K562 (cell line): ENCODE data around the gene KRTAP4-11. TPM values are rescaled to one million over a fixed set of nuclear protein-coding genes. Genes with fewer than 3 reads are reported as not detected.

Experiments
- ATAC-seq: fragments of 200-7000 bp; cut with Tn5 transposase; 3 replicates; pipeline ENCODE4 v1.9.1; 2020; ENCODE audit warnings: moderate library complexity
- BruUV-seq: library from RNA; stranded (reverse); fragments of 400-500 nt; replicated peaks from 2 replicates; lab custom pipeline; 2021; lab: Mats Ljungman, UMichigan
- CTCF ChIA-PET: fragments of 300-600 bp; formaldehyde crosslinking; extraction: SDS; loops from one replicate; lab custom pipeline; 2021; ENCODE audit warnings: low intra/inter-chr PET ratio; lab: Yijun Ruan, JAX
- POLR2A ChIA-PET: fragments of 300-600, 350-650 bp; sonication (Branson Sonifier 250); formaldehyde crosslinking; extraction: SDS; loops from one replicate; lab custom pipeline; 2021; ENCODE audit warnings: antibody characterized with exemption, inconsistent platforms; lab: Yijun Ruan, JAX
- DNase-seq, 4 experiments: peaks; one replicate each; pipeline versions ENCODE4 v3.0.0 to v3.0.0-alpha.2; 2011 to 2018; ENCODE audit warnings: low spot score in 3 of 4, mixed read lengths in 3 of 4; ENCODE audit errors: extremely low read depth in 1 of 4
- FAIRE-seq: peaks from 2 replicates; lab custom pipeline; 2011; peaks lifted over from hg19 to GRCh38; lab: Jason Lieb, UNC
- H2AFZ ChIP-seq: 2 replicates; pipeline ENCODE4 v1.6.0; 2011; ENCODE audit warnings: low read depth, low read length, control low read depth, inconsistent platforms
- H3K27ac ChIP-seq: fragments of 200-600 bp; 3 replicates; pipeline ENCODE4 v1.8.0; 2011; ENCODE audit warnings: low read depth, mild to moderate bottlenecking, control low read depth, inconsistent platforms, low read length, moderate library complexity, mixed read lengths; ENCODE audit errors: extremely low read depth
- H3K27me3 ChIP-seq, 2 experiments: fragments of 300-600 bp in 1 of 2; 2 replicates in 1 of 2; 3 replicates in 1 of 2; pipeline versions ENCODE4 v1.6.0 to v1.8.0; 2011; ENCODE audit warnings: inconsistent platforms in 2 of 2, low read length in 2 of 2, mild to moderate bottlenecking in 1 of 2, mixed read lengths in 1 of 2, moderate library complexity in 1 of 2; ENCODE audit not compliant: control insufficient read depth in 2 of 2, insufficient read depth in 2 of 2
- H3K36me3 ChIP-seq: fragments of 300-600 bp; 3 replicates; pipeline ENCODE4 v1.8.0; 2011; ENCODE audit warnings: mild to moderate bottlenecking, low read length, inconsistent platforms; ENCODE audit not compliant: control insufficient read depth, insufficient read depth
- H3K4me1 ChIP-seq, 2 experiments: fragments of 200-600 bp in 1 of 2; replicated peaks in 1 of 2; 2 replicates in 1 of 2; 3 replicates in 1 of 2; pipeline versions ENCODE4 v1.5.1 to v1.8.0; 2011; ENCODE audit warnings: inconsistent platforms in 2 of 2, low read length in 2 of 2, mild to moderate bottlenecking in 1 of 2, mixed read lengths in 1 of 2, moderate library complexity in 1 of 2; ENCODE audit not compliant: control insufficient read depth in 2 of 2, insufficient read depth in 2 of 2
- H3K4me2 ChIP-seq: 2 replicates; pipeline ENCODE4 v1.6.1; 2011; ENCODE audit warnings: low read length, control low read depth, inconsistent platforms, mixed read lengths; ENCODE audit not compliant: insufficient read depth
- H3K4me3 ChIP-seq: fragments of 200-600 bp; sonication (generic), shearing (Covaris generic); 2 replicates; pipeline ENCODE4 v1.5.1; 2016; ENCODE audit warnings: control low read depth, inconsistent platforms
- H3K79me2 ChIP-seq: fragments of 200-600 bp; 3 replicates; pipeline ENCODE4 v1.8.0; 2011; ENCODE audit warnings: low read length, inconsistent platforms; ENCODE audit not compliant: control insufficient read depth, insufficient read depth
- H3K9ac ChIP-seq, 2 experiments: 2 replicates each; pipeline versions ENCODE4 v1.6.0 to v1.6.1; 2011; ENCODE audit warnings: low read depth in 2 of 2, low read length in 2 of 2, control low read depth in 1 of 2, inconsistent platforms in 1 of 2, mild to moderate bottlenecking in 1 of 2, mixed read lengths in 1 of 2; ENCODE audit not compliant: insufficient read depth in 1 of 2
- H3K9me1 ChIP-seq: one replicate; pipeline ENCODE4 v1.6.0; 2011; ENCODE audit warnings: inconsistent platforms, mild to moderate bottlenecking, low read length, moderate library complexity; ENCODE audit not compliant: control insufficient read depth, insufficient read depth
- H3K9me3 ChIP-seq: replicated peaks from 2 replicates; pipeline ENCODE4 v1.5.1; 2011; ENCODE audit warnings: low read depth, low read length, inconsistent platforms; ENCODE audit not compliant: control insufficient read depth, insufficient read depth
- H4K20me1 ChIP-seq: replicated peaks from 2 replicates; pipeline ENCODE4 v1.6.1; 2011; ENCODE audit warnings: low read length, inconsistent platforms, mixed read lengths; ENCODE audit not compliant: control insufficient read depth, insufficient read depth
- CHD2 ChIP-seq: IDR thresholded peaks from 2 replicates; pipeline ENCODE4 v1.6.1; 2011; ENCODE audit warnings: low read depth, low read length
- EGR1 ChIP-seq: fragments of 450-650 bp; conservative IDR thresholded peaks from 2 replicates; pipeline ENCODE4 v1.6.1; 2017; ENCODE audit warnings: mild to moderate bottlenecking
- ELF4 ChIP-seq: fragments of 450-650 bp; formaldehyde crosslinking; IDR thresholded peaks from 2 replicates; pipeline ENCODE4 v1.4.0; 2022; ENCODE audit warnings: missing genetic modification characterization
- KLF13 ChIP-seq: fragments of 450-650 bp; IDR thresholded peaks from 2 replicates; pipeline ENCODE4 v1.6.1; 2016; ENCODE audit warnings: missing genetic modification characterization, low read depth, mild to moderate bottlenecking, missing compliant biosample characterization, moderate library complexity, borderline replicate concordance
- ZBTB17 ChIP-seq: fragments of 450-650 bp; formaldehyde crosslinking; IDR thresholded peaks from 2 replicates; pipeline ENCODE4 v1.4.0; 2020; ENCODE audit warnings: mild to moderate bottlenecking
- ZKSCAN1 ChIP-seq: fragments of 150-350 bp; IDR thresholded peaks from 2 replicates; pipeline ENCODE4 v1.6.1; 2016; ENCODE audit warnings: low read depth, low read length
- ZNF24 ChIP-seq: fragments of 450-650 bp; IDR thresholded peaks from 2 replicates; pipeline ENCODE4 v1.6.1; 2016
- in situ Hi-C: fragments of 300-500 bp; cut with MboI; formaldehyde crosslinking; loops from 4 replicates; pipeline ENCODE4 v1.15.0; 2018; ENCODE audit warnings: inconsistent platforms, mixed read lengths
- intact Hi-C: fragments of 100-400 bp; cut with micrococcal nuclease; formaldehyde crosslinking; loops from 2 replicates; pipeline ENCODE4 v1.14.2; 2022
- polyA plus RNA-seq, 8 experiments: library from polyadenylated mRNA; depleted of rRNA in 4 of 8; stranded (reverse) in 5 of 8; unstranded in 3 of 8; fragments of >200 nt; fragmentation: Nextera tagmentation in 2 of 8; fragmentation: Illumina TruSeq in 1 of 8; extraction: Ambion mirVana in 2 of 8; extraction: Trizol in 1 of 8; gene quantifications; 2 replicates each; pipeline versions ENCODE4 v1.2.1 to v1.2.3, GENCODE V29; 2011 to 2014; ENCODE audit warnings: inconsistent platforms in 1 of 8, missing spikeins in 1 of 8
- total RNA-seq, 7 experiments: library from RNA; depleted of rRNA in 6 of 7; stranded (reverse); fragments of >200 nt in 6 of 7; fragmentation: Illumina TruSeq in 2 of 7; extraction: Trizol in 2 of 7; gene quantifications; 2 replicates each; pipeline versions ENCODE4 v1.2.1 to v1.2.3, GENCODE V29; 2011 to 2021; ENCODE audit warnings: low replicate concordance in 1 of 7
- TF ChIP-seq, protein P1 (sequence below): fragments of 450-650 bp; formaldehyde crosslinking; IDR thresholded peaks from 2 replicates; pipeline ENCODE4 v1.4.0; 2020; ENCODE audit warnings: mild to moderate bottlenecking, moderate library complexity
- TF ChIP-seq, protein P2 (sequence below): IDR thresholded peaks from 2 replicates; pipeline ENCODE4 v1.6.1; 2011; ENCODE audit warnings: borderline replicate concordance, low read depth, mild to moderate bottlenecking, moderate library complexity, low read length; ENCODE audit not compliant: insufficient read depth, poor library complexity, severe bottlenecking
- TF ChIP-seq, protein P3 (sequence below): fragments of 450-650 bp; IDR thresholded peaks from one replicate; pipeline ENCODE4 v1.6.1; 2018; ENCODE audit warnings: mild to moderate bottlenecking, moderate library complexity; ENCODE audit not compliant: partially characterized antibody
- TF ChIP-seq, protein P4 (sequence below), 3 experiments: fragments of 200-800 bp in 1 of 3; fragments of 250-450 bp in 1 of 3; fragments of 450-650 bp in 1 of 3; sonication (Bioruptor Pico) in 1 of 3; sonication (Bioruptor generic) in 1 of 3; formaldehyde crosslinking in 1 of 3; IDR thresholded peaks; 2 replicates each; pipeline versions ENCODE4 v1.6.1 to v1.8.0; 2016 to 2022; ENCODE audit warnings: mild to moderate bottlenecking in 2 of 3, missing genetic modification characterization in 2 of 3, missing compliant biosample characterization in 1 of 3, moderate library complexity in 1 of 3

Gene KRTAP4-11
- total and polyA plus RNA-seq, 9 of the 15 experiments (the other 6 are each of a cell fraction or from before 2014, with no cell fraction given): not detected

DNA sequence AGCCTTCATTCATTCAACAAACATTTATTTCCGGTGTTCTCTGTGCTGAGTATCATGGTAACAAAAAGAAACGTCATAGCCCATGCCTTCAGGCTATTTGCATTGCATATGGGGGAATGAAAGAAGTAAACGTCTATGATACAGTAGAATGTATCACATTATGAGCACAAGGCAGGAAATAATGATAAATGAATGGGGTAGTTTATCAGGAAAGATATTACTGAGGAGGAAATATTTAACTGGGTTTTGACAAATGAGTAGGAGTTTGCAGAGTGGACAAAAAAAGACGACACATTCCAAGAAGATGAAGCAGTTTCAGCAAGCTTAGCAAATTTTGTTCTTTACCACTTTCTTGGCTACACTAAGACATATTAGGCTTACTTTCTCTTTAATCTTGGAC is 35.5 kb downstream of the KRTAP4-11 start (continued):
- TF ChIP-seq, protein P1, sequence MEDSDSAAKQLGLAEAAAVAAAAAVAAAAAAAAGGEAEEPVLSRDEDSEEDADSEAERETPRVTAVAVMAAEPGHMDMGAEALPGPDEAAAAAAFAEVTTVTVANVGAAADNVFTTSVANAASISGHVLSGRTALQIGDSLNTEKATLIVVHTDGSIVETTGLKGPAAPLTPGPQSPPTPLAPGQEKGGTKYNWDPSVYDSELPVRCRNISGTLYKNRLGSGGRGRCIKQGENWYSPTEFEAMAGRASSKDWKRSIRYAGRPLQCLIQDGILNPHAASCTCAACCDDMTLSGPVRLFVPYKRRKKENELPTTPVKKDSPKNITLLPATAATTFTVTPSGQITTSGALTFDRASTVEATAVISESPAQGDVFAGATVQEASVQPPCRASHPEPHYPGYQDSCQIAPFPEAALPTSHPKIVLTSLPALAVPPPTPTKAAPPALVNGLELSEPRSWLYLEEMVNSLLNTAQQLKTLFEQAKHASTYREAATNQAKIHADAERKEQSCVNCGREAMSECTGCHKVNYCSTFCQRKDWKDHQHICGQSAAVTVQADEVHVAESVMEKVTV: no peak
- no peak for TF ChIP-seq KLF13 (tag)
- no peak for TF ChIP-seq EGR1
- TF ChIP-seq, protein P2, sequence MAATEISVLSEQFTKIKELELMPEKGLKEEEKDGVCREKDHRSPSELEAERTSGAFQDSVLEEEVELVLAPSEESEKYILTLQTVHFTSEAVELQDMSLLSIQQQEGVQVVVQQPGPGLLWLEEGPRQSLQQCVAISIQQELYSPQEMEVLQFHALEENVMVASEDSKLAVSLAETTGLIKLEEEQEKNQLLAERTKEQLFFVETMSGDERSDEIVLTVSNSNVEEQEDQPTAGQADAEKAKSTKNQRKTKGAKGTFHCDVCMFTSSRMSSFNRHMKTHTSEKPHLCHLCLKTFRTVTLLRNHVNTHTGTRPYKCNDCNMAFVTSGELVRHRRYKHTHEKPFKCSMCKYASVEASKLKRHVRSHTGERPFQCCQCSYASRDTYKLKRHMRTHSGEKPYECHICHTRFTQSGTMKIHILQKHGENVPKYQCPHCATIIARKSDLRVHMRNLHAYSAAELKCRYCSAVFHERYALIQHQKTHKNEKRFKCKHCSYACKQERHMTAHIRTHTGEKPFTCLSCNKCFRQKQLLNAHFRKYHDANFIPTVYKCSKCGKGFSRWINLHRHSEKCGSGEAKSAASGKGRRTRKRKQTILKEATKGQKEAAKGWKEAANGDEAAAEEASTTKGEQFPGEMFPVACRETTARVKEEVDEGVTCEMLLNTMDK: no peak
- TF ChIP-seq, protein P3, sequence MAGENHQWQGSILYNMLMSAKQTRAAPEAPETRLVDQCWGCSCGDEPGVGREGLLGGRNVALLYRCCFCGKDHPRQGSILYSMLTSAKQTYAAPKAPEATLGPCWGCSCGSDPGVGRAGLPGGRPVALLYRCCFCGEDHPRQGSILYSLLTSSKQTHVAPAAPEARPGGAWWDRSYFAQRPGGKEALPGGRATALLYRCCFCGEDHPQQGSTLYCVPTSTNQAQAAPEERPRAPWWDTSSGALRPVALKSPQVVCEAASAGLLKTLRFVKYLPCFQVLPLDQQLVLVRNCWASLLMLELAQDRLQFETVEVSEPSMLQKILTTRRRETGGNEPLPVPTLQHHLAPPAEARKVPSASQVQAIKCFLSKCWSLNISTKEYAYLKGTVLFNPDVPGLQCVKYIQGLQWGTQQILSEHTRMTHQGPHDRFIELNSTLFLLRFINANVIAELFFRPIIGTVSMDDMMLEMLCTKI: no peak
- TF ChIP-seq, all 486 proteins: peak for 0

GRCh38 chr17:41076788-41077187 is 41.4 kb downstream of the KRTAP4-11 start:
- POLR2A ChIA-PET: no interaction called here
- H3K9me1 ChIP-seq: no peaks in the 10 kb centered on the region
- H3K9me3 ChIP-seq: no peaks in the 10 kb centered on the region
- no peaks in the 10 kb centered on the region for H3K4me1 ChIP-seq
- intact Hi-C loops: no loop called here
- ATAC-seq: no peak
- H3K4me3 ChIP-seq: no peak overlapping the region
- no TSS peak for BruUV-seq
- no peak overlapping the region for H2AFZ ChIP-seq
- no peak overlapping the region for H3K9ac ChIP-seq
- H3K27ac ChIP-seq: no peak overlapping the region
- H3K27me3 ChIP-seq: no peaks in the 10 kb centered on the region
- no peaks in the 10 kb centered on the region for H3K36me3 ChIP-seq
- in situ Hi-C loops: no loop called here
- DNase-seq: no peak
- no peak for FAIRE-seq
- no peaks in the 10 kb centered on the region for H4K20me1 ChIP-seq
- H3K4me2 ChIP-seq: no peak overlapping the region
- H3K79me2 ChIP-seq: no peaks in the 10 kb centered on the region
- CTCF ChIA-PET: no interaction called here
- TF ChIP-seq ZNF24 (no peak), CHD2 (no peak), ZKSCAN1 (no peak), ZBTB17 (CRISPR knock-in tag) (no peak), ELF4 (CRISPR knock-in tag) (0 out of 2 replicates have a peak, but pooled peaks have one; percentile 44)
- TF ChIP-seq, protein P4, sequence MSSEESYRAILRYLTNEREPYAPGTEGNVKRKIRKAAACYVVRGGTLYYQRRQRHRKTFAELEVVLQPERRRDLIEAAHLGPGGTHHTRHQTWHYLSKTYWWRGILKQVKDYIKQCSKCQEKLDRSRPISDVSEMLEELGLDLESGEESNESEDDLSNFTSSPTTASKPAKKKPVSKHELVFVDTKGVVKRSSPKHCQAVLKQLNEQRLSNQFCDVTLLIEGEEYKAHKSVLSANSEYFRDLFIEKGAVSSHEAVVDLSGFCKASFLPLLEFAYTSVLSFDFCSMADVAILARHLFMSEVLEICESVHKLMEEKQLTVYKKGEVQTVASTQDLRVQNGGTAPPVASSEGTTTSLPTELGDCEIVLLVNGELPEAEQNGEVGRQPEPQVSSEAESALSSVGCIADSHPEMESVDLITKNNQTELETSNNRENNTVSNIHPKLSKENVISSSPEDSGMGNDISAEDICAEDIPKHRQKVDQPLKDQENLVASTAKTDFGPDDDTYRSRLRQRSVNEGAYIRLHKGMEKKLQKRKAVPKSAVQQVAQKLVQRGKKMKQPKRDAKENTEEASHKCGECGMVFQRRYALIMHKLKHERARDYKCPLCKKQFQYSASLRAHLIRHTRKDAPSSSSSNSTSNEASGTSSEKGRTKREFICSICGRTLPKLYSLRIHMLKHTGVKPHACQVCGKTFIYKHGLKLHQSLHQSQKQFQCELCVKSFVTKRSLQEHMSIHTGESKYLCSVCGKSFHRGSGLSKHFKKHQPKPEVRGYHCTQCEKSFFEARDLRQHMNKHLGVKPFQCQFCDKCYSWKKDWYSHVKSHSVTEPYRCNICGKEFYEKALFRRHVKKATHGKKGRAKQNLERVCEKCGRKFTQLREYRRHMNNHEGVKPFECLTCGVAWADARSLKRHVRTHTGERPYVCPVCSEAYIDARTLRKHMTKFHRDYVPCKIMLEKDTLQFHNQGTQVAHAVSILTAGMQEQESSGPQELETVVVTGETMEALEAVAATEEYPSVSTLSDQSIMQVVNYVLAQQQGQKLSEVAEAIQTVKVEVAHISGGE (CRISPR knock-in tag; IDR thresholded peaks at IDR 0.05): no peak
